Motor neuron (in vitro differentiated cells): ENCODE results near the gene CHP2. TPM values are rescaled to one million over a fixed set of nuclear protein-coding genes. Genes with fewer than 3 reads are reported as not detected.
"Not testable (repeated sequence)": the region's sequence is repeated elsewhere in the genome, so short reads cannot be mapped to it uniquely, and the experiment has no call there.

ENCODE experiments used
- ATAC-seq, 8 experiments: fragments of 200-7000 bp; cut with Tn5 transposase; replicated peaks in 6 of 8; 2 replicates each; pipeline ENCODE4 v1.8.0; 2021; ENCODE audit warnings: mild to moderate bottlenecking in 8 of 8, moderate library complexity in 8 of 8
- H3K27ac ChIP-seq, 2 donors: fragments of 250-450 bp; sonication (Bioruptor Pico); 2 replicates each; pipeline ENCODE4 v1.9.0; 2021; ENCODE audit warnings: antibody characterized with exemption in 2 of 2, mild to moderate bottlenecking in 2 of 2, moderate library complexity in 1 of 2
- H3K4me1 ChIP-seq, 2 donors: fragments of 250-450 bp; sonication (Bioruptor Pico); replicated peaks in 1 of 2; 2 replicates each; pipeline ENCODE4 v1.6.1; 2021; ENCODE audit warnings: antibody characterized with exemption in 2 of 2, mild to moderate bottlenecking in 2 of 2, moderate library complexity in 1 of 2
- H3K4me3 ChIP-seq, 5 donors: fragments of 250-450 bp; sonication (Bioruptor Pico); 2 replicates each; pipeline ENCODE4 v1.9.0; 2021; ENCODE audit warnings: antibody characterized with exemption in 5 of 5, mild to moderate bottlenecking in 5 of 5, moderate library complexity in 4 of 5
- WGBS, 10 experiments: fragments of 450-650 bp; shearing (Covaris generic); methylation state at CpG; one replicate each; pipeline ENCODE4 v1.0.0; 2022; 5-methylcytosine and 5-hydroxymethylcytosine counted together
- in situ Hi-C, 9 experiments: fragments of 400-800 bp; cut with MboI; loops; one replicate each; pipeline ENCODE4 v1.15.0; 2021; ENCODE audit warnings: low sequenced_read_pairs in 9 of 9, low pct_unique_long_range_greater_than_20kb in 2 of 9; ENCODE audit not compliant: unreplicated experiment in 9 of 9
- total RNA-seq, 8 experiments: library from RNA; unstranded; fragments of 300-600 nt; gene quantifications; 2 replicates each; pipeline versions ENCODE4 v1.2.3 to v1.2.4, GENCODE V29; 2022

CHP2 gene
- total RNA-seq, 8 experiments from 2014 or later, result 0.19 to 5.5 (median 2.9) TPM; not detected in 5

DNA sequence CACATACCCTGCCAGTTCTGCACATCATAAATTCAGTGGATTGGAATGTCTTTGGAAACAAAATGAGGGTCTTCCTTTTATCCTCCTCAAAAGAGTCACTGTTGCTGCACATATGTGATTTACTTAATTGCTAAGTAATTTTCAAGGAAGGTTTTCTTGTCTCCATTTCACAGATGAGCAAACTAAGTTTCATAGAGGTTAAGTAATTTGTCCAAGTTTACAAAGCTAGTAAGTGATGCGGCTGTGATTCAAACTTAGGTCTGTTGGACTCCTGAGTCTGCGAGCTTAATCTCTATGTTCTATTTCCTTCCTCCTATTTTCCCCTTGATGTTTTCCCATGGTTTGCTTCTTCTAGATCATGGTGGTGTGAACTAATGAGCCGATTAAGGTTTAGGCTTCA lies 28.1 kb upstream of the CHP2 start:
- ATAC-seq, result no peak
- in situ Hi-C loops, result loop anchor here in 3 of 9 experiments (25.0 kb wide), 2 partner anchors 286 to 311 kb away; no protein-coding TSS in a partner anchor
- Histone ChIP-seq H3K27ac (no peak overlapping the region), H3K4me3 (no peak overlapping the region), H3K4me1 (no peaks in the 10 kb centered on the region)
- 54 to 100% (median 89%) methylated on average over 1 to 3 of the region's 3 CpGs; no CpG with 5 or more reads in 1 of the 10 experiments for WGBS, 10 experiments

GRCh38 chr16:23728112-23728477 lies 26.7 kb upstream of the CHP2 start:
- in situ Hi-C loops, result loop anchor here in 3 of 9 experiments (25.0 kb wide), 2 partner anchors 284 to 309 kb away; no protein-coding TSS in a partner anchor

GRCh38 chr16:23729503-23730424 lies 25.1 kb upstream of the CHP2 start:
- no peaks in the 10 kb centered on the region for H3K4me1 ChIP-seq
- in situ Hi-C loops, result loop anchor here in 4 of 9 experiments (10.0 to 25.0 kb wide), 3 partner anchors 283 to 308 kb away; no protein-coding TSS in a partner anchor
- no peak overlapping the region for H3K4me3 ChIP-seq
- H3K27ac ChIP-seq, result no peak overlapping the region
- peak in 5 of 8 experiments; percentile 23 to 76 (median 43) for ATAC-seq
- 41 to 96% (median 78%) methylated on average over 2 to 7 of the region's 12 CpGs; no CpG with 5 or more reads in 1 of the 10 experiments for WGBS, 10 experiments

More at GRCh38 chr16:23728112-23728477, 26.7 kb upstream of the CHP2 start:
- H3K27ac ChIP-seq, result no peak overlapping the region
- H3K4me1 ChIP-seq, result no peaks in the 10 kb centered on the region
- 43 to 80% (median 63%) methylated on average over 4 to 7 of the region's 10 CpGs; no CpG with 5 or more reads in 3 of the 10 experiments for WGBS, 10 experiments
- H3K4me3 ChIP-seq, result no peak overlapping the region
- ATAC-seq, result no peak

DNA sequence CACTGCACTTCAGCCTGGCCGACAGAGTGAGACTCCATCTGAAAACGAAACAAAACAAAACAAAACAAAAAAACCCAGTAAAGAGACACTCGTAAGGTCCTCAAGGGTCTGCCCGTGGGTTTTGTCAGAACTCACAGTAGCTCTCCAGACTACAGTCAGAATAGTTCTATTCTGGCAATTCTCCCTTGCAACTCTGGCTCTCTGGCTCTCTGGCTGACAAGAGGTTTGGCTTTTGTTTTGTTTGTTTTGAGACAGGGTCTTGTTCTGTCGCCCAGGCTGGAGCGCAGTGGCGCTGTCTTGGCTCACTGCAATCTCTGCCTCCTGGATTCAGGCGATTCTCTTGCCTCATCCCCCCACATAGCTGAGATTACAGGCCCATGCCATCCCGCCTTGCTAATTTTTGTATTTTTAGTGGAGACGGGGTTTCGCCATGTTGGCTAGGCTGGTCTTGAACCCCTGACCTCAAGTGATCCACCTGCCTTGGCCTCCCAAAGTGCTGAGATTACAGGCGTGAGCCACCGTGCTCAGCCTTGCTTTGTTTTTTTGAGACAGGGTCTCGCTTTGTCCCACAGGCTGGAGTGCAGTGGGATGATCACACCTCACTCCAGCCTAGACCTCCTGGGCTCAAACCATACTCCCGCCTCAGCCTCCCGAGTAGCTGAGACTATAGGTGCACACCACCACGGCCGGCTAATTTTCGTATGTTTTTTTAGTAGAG lies 20.5 kb upstream of the CHP2 start:
- no peaks in the 10 kb centered on the region for H3K4me1 ChIP-seq
- WGBS, 10 experiments, result 13 to 90% (median 79%) methylated on average over 1 to 12 of the region's 19 CpGs; no CpG with 5 or more reads in 2 of the 10 experiments
- H3K4me3 ChIP-seq, result no peak overlapping the region
- no peak for ATAC-seq
- no peak overlapping the region for H3K27ac ChIP-seq
- in situ Hi-C loops, result loop anchor here in 4 of 9 experiments (10.0 to 25.0 kb wide), 3 partner anchors 278 to 303 kb away; no protein-coding TSS in a partner anchor

- not testable (repeated sequence) for H3K4me1 ChIP-seq, H3K4me3 ChIP-seq, H3K27ac ChIP-seq, ATAC-seq
- WGBS, 10 experiments, result 0 to 100% (median 85%) methylated on average over 1 of the region's 1 CpG; no CpG with 5 or more reads in 4 of the 10 experiments
- in situ Hi-C loops, result loop anchor here in 4 of 9 experiments (10.0 to 25.0 kb wide), 3 partner anchors 275 to 300 kb away; no protein-coding TSS in a partner anchor
Observed at GRCh38 chr16:23737423-23738028, 17.3 kb upstream of the CHP2 start.

- in situ Hi-C loops, result loop anchor here in 4 of 9 experiments (10.0 to 25.0 kb wide), 3 partner anchors 273 to 298 kb away; no protein-coding TSS in a partner anchor
- WGBS, 10 experiments, result 14 to 100% (median 83%) methylated on average over 1 of the region's 1 CpG; no CpG with 5 or more reads in 3 of the 10 experiments
- Histone ChIP-seq H3K4me3 (no peak overlapping the region), H3K4me1 (no peaks in the 10 kb centered on the region), H3K27ac (no peak overlapping the region)
- no peak for ATAC-seq
Observed at GRCh38 chr16:23739516-23739915, 15.3 kb upstream of the CHP2 start.

DNA sequence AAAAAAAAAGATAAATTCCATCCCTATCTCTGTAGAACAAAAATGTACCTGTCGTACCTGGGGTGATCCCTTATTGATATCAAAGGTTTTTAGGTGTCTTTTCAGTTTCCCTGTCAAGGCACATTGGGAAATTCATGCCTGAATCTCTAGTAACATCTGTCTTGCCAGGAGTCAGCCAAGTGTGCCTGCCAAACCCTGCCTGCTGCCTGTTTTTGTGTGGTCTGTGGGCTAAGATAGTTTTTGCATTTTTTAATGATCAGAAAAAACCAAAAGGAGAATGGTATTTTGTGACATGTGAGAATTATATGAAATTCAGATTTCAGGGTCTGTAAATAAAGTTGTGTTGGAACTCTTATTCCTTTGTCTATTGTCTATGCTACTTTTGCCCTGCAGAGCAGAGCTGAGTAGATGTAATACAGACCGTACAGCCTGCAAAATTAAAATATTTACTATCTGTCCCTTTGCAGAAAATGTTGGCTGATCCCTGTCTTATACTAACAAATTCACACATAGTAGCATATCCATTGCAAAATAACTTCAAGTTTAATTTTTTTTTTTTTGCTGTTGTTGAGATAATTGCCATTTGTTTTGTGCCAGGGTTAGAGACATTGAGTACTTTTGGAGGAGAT lies 13.0 kb upstream of the CHP2 start:
- 0 to 83% (median 21%) methylated on average over 1 to 2 of the region's 2 CpGs; no CpG with 5 or more reads in 3 of the 10 experiments for WGBS, 10 experiments
- Histone ChIP-seq H3K4me3 (no peak overlapping the region), H3K27ac (no peak overlapping the region), H3K4me1 (no peaks in the 10 kb centered on the region)
- ATAC-seq, result peak in 2 of 8 experiments; percentile 25 to 93
- in situ Hi-C loops, result loop anchor here in 3 of 9 experiments (25.0 kb wide), 2 partner anchors 271 to 296 kb away; no protein-coding TSS in a partner anchor

GRCh38 chr16:23742766-23743165 lies 12.1 kb upstream of the CHP2 start:
- Histone ChIP-seq H3K4me3 (no peak overlapping the region), H3K4me1 (no peaks in the 10 kb centered on the region), H3K27ac (no peak overlapping the region)
- ATAC-seq, result no peak
- 0 to 58% (median 43%) methylated on average over 3 to 4 of the region's 4 CpGs; no CpG with 5 or more reads in 1 of the 10 experiments for WGBS, 10 experiments
- in situ Hi-C loops, result loop anchor here in 3 of 9 experiments (25.0 kb wide), 2 partner anchors 270 to 295 kb away; no protein-coding TSS in a partner anchor

- in situ Hi-C loops, result loop anchor here in 3 of 9 experiments (25.0 kb wide), 2 partner anchors 267 to 292 kb away; no protein-coding TSS in a partner anchor
- 5 to 100% (median 75%) methylated on average over 1 to 4 of the region's 4 CpGs; no CpG with 5 or more reads in 1 of the 10 experiments for WGBS, 10 experiments
- no peak for ATAC-seq
Observed at GRCh38 chr16:23745263-23745662, 9.6 kb upstream of the CHP2 start.

GRCh38 chr16:23748630-23749029 lies 6.2 kb upstream of the CHP2 start:
- in situ Hi-C loops, result loop anchor here in 3 of 9 experiments (25.0 kb wide), 2 partner anchors 264 to 289 kb away; no protein-coding TSS in a partner anchor
- H3K27ac ChIP-seq, result no peak overlapping the region
- ATAC-seq, result no peak
- H3K4me3 ChIP-seq, result no peak overlapping the region
- no peaks in the 10 kb centered on the region for H3K4me1 ChIP-seq
- WGBS, 10 experiments, result 0 to 63% (median 45%) methylated on average over 1 of the region's 1 CpG; no CpG with 5 or more reads in 2 of the 10 experiments

More at GRCh38 chr16:23745263-23745662, 9.6 kb upstream of the CHP2 start:
- Histone ChIP-seq H3K4me1 (no peaks in the 10 kb centered on the region), H3K27ac (no peak overlapping the region), H3K4me3 (no peak overlapping the region)

DNA sequence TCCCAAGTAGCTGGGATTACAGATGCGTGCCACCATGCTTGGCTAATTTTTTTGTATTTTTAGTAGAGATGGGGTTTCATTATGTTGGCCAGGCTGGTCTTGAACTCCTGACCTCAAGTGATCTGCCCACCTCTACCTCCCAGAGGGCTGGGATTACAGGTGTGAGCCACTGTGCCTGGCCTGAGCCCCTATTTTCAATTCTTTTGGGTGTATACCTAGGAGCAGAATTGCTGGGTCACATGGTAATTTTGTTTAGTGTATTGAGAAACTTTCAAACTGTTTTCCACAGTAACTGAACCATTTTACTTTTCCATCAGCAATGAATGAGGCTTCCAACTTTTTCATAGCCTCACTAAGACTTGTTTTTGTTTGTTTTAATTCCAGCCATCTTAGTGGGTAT lies 3.8 kb upstream of the CHP2 start:
- 38 to 90% (median 84%) methylated on average over 1 of the region's 1 CpG; no CpG with 5 or more reads in 6 of the 10 experiments for WGBS, 10 experiments
- in situ Hi-C loops, H3K4me3 ChIP-seq, H3K27ac ChIP-seq, ATAC-seq, H3K4me1 ChIP-seq: not testable (repeated sequence)
